Sigmoid colon (tissue), 4 donors: Measurements from ENCODE around the gene DNAH14.

Experiments used
- CTCF ChIP-seq, 4 experiments: fragments of 450-650 bp in 3 of 4; fragments of 200-600 bp in 1 of 4; IDR thresholded peaks; one replicate each; pipeline ENCODE4 v1.5.1; 2016 to 2019; ENCODE audit warnings: antibody characterized with exemption in 4 of 4, mild to moderate bottlenecking in 3 of 4, moderate library complexity in 2 of 4
- EP300 ChIP-seq, 4 donors: sonication (generic); formaldehyde crosslinking; IDR thresholded peaks; one replicate each; pipeline ENCODE4 v1.6.1; 2017; ENCODE audit warnings: antibody characterized with exemption in 4 of 4
- POLR2A ChIP-seq, 2 donors: fragments of 450-650 bp; IDR thresholded peaks; one replicate each; pipeline ENCODE4 v1.6.1; 2016; ENCODE audit warnings: antibody characterized with exemption in 2 of 2, mild to moderate bottlenecking in 2 of 2, moderate library complexity in 2 of 2

GRCh38 chr1:225431081-225431863, 501.8 kb downstream of the DNAH14 start:
- TF ChIP-seq EP300 (IDR thresholded peaks at IDR 0.05) (no peak), CTCF (IDR thresholded peaks at IDR 0.05) (no peak), POLR2A (IDR thresholded peaks at IDR 0.05) (no peak)
